Trophoblast cell (in vitro differentiated cells and primary cell): ENCODE measurements around the gene ALDH18A1.

Experiments used
- DNase-seq, 2 donors: peaks; one replicate each; pipeline ENCODE4 v3.0.0-alpha.2; 2016
- H2AFZ ChIP-seq: 2 replicates; pipeline ENCODE4 v1.6.1; 2013; ENCODE audit warnings: low read length, moderate library complexity, mild to moderate bottlenecking; ENCODE audit not compliant: insufficient read depth, poor library complexity
- H2AK5ac ChIP-seq: 2 replicates; pipeline ENCODE4 v1.6.1; 2013; ENCODE audit warnings: mild to moderate bottlenecking, low read length
- H2BK120ac ChIP-seq: 2 replicates; pipeline ENCODE4 v1.6.1; 2013; ENCODE audit warnings: low read length, mild to moderate bottlenecking, moderate library complexity; ENCODE audit not compliant: insufficient read depth, poor library complexity
- H2BK12ac ChIP-seq: 2 replicates; pipeline ENCODE4 v1.6.1; 2013; ENCODE audit warnings: mild to moderate bottlenecking, low read length, moderate library complexity
- H2BK5ac ChIP-seq: 2 replicates; pipeline ENCODE4 v1.6.1; 2013; ENCODE audit warnings: low read length, low read depth, moderate library complexity, mild to moderate bottlenecking; ENCODE audit not compliant: poor library complexity
- H3K14ac ChIP-seq: 2 replicates; pipeline ENCODE4 v1.6.1; 2013; ENCODE audit warnings: mild to moderate bottlenecking, low read length
- H3K18ac ChIP-seq: 2 replicates; pipeline ENCODE4 v1.6.1; 2013; ENCODE audit warnings: mild to moderate bottlenecking, low read length
- H3K23ac ChIP-seq: 2 replicates; pipeline ENCODE4 v1.6.1; 2013; ENCODE audit warnings: low read length
- H3K27ac ChIP-seq: 2 replicates; pipeline ENCODE4 v1.5.1; 2013; ENCODE audit warnings: low read depth, mild to moderate bottlenecking, inconsistent platforms, low read length, moderate library complexity
- H3K27me3 ChIP-seq: 2 replicates; pipeline ENCODE4 v1.6.1; 2013; ENCODE audit warnings: inconsistent platforms, mild to moderate bottlenecking, low read length, moderate library complexity; ENCODE audit not compliant: insufficient read depth
- H3K36me3 ChIP-seq, 2 experiments: 1 replicate in 1 of 2; 2 replicates in 1 of 2; pipeline ENCODE4 v1.6.1; 2013; ENCODE audit warnings: low read length in 2 of 2, mild to moderate bottlenecking in 2 of 2, moderate library complexity in 1 of 2; ENCODE audit not compliant: insufficient read depth in 2 of 2, control insufficient read depth in 1 of 2
- H3K4ac ChIP-seq: 2 replicates; pipeline ENCODE4 v1.6.1; 2013; ENCODE audit warnings: low read depth, mild to moderate bottlenecking, low read length, moderate library complexity
- H3K4me1 ChIP-seq, 2 experiments: 1 replicate in 1 of 2; 2 replicates in 1 of 2; pipeline ENCODE4 v1.6.1; 2013; ENCODE audit warnings: low read length in 2 of 2, mild to moderate bottlenecking in 2 of 2, moderate library complexity in 1 of 2; ENCODE audit not compliant: insufficient read depth in 2 of 2, control insufficient read depth in 1 of 2
- H3K4me2 ChIP-seq: 2 replicates; pipeline ENCODE4 v1.6.1; 2013; ENCODE audit warnings: inconsistent platforms, mild to moderate bottlenecking, low read length, moderate library complexity
- H3K4me3 ChIP-seq: 2 replicates; pipeline ENCODE4 v1.5.1; 2013; ENCODE audit warnings: mild to moderate bottlenecking, low read depth, low read length, inconsistent platforms
- H3K79me1 ChIP-seq: one replicate; pipeline ENCODE4 v1.6.1; 2013; ENCODE audit warnings: low read length
- H3K79me2 ChIP-seq: 2 replicates; pipeline ENCODE4 v1.6.1; 2013; ENCODE audit warnings: low read length, mild to moderate bottlenecking; ENCODE audit not compliant: control insufficient read depth, insufficient read depth, poor library complexity
- H3K9ac ChIP-seq: 2 replicates; pipeline ENCODE4 v1.6.1; 2013; ENCODE audit warnings: mild to moderate bottlenecking, low read length
- H3K9me3 ChIP-seq: 2 replicates; pipeline ENCODE4 v1.6.1; 2013; ENCODE audit warnings: low read depth, mild to moderate bottlenecking, control low read depth, inconsistent platforms, low read length; ENCODE audit not compliant: insufficient read depth
- H4K12ac ChIP-seq: 2 replicates; pipeline ENCODE4 v1.6.1; 2013; ENCODE audit warnings: low read depth, mild to moderate bottlenecking, low read length, moderate library complexity
- H4K8ac ChIP-seq: 2 replicates; pipeline ENCODE4 v1.6.1; 2013; ENCODE audit warnings: low read depth, mild to moderate bottlenecking, low read length, moderate library complexity
- H4K91ac ChIP-seq: one replicate; pipeline ENCODE4 v1.6.1; 2013; ENCODE audit warnings: low read depth, mild to moderate bottlenecking, low read length, moderate library complexity
- WGBS: extraction: QIAGEN DNeasy Blood & Tissue Kit; methylation state at CpG from one replicate; pipeline ENCODE4 v1.1.7; 2013; ENCODE audit warnings: missing lambda C conversion rate; ENCODE audit not compliant: insufficient read length, insufficient coverage; ENCODE audit errors: extremely low coverage; 5-methylcytosine and 5-hydroxymethylcytosine counted together

Gene ALDH18A1

DNA sequence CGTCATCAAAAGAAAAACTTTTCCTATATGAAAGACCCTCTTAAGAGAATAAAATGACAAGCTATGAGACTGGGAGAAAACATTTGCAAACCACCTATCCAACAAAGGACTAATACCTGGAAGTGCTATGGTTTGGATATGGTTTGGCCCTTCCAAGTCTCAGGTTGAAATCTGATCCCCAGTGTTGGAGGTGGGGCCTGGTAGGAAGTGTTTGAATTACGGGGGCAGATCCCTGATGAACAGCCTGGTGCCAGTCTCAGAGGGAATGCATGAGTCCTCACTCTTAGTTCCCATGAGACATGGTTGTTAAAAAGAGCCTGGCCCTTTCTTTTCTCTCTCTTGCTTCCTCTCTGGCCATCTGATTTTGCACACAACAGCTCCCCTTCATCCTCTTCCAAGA, 6.3 kb downstream of the ALDH18A1 start:
- Histone ChIP-seq H2BK12ac (no peak overlapping the region), H3K14ac (no peak overlapping the region), H4K12ac (no peak overlapping the region), H2BK5ac (no peak overlapping the region), H3K79me1 (no peaks in the 10 kb centered on the region), H4K8ac (no peak overlapping the region), H3K4me3 (no peak overlapping the region), H3K27ac (no peak overlapping the region), H3K23ac (no peak overlapping the region), H3K36me3 (peaks cover 26 to 27% of the 10 kb centered on the region in 2 experiments), H3K4me1 (peaks cover 0 to 2% of the 10 kb centered on the region in 2 experiments), H3K18ac (no peak overlapping the region), H3K4me2 (no peak overlapping the region), H2BK120ac (no peak overlapping the region), H3K27me3 (no peaks in the 10 kb centered on the region), H3K9ac (no peak overlapping the region), H2AK5ac (no peak overlapping the region), H2AFZ (no peak overlapping the region), H4K91ac (no peak overlapping the region), H3K9me3 (peaks cover 5% of the 10 kb centered on the region), H3K79me2 (no peaks in the 10 kb centered on the region), H3K4ac (no peak overlapping the region)
- WGBS, result no CpG with 5 or more reads among the region's 2 CpGs
- DNase-seq, result no peak

DNA sequence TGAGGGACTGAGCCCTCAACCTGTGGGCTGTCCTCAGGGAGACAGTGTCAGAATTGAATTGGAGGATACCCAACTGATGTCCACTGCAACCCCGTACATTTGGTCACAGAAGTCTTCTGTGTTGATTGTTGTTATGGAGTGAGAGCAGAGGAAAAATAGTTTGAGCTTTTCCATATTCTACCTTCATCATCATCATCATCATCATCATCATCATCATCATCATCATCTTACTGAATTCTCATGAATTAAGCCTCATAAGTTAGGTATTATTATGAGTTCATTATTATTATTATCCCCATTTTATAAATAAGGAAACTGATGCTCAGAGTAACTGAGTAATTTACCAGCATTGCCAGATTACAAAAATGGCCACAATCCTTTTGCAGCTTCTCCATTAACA, 8.4 kb downstream of the ALDH18A1 start:
- H2BK5ac ChIP-seq, result no peak overlapping the region
- no peak overlapping the region for H2BK12ac ChIP-seq

GRCh38 chr10:95646160-95646559, 10.4 kb downstream of the ALDH18A1 start:
- Histone ChIP-seq H4K8ac (no peak overlapping the region), H2BK120ac (no peak overlapping the region), H3K27ac (no peak overlapping the region), H3K4me3 (no peak overlapping the region), H3K36me3 (peaks cover 25 to 35% of the 10 kb centered on the region in 2 experiments), H3K14ac (no peak overlapping the region), H2BK12ac (no peak overlapping the region), H2BK5ac (no peak overlapping the region), H3K79me2 (no peaks in the 10 kb centered on the region), H3K4ac (no peak overlapping the region), H3K18ac (no peak overlapping the region), H3K27me3 (no peaks in the 10 kb centered on the region), H3K9me3 (peaks cover 3% of the 10 kb centered on the region), H3K4me1 (peaks cover 0 to 2% of the 10 kb centered on the region in 2 experiments), H3K9ac (no peak overlapping the region), H3K79me1 (no peaks in the 10 kb centered on the region), H2AK5ac (no peak overlapping the region), H3K4me2 (no peak overlapping the region), H4K12ac (no peak overlapping the region), H4K91ac (no peak overlapping the region), H2AFZ (no peak overlapping the region), H3K23ac (no peak overlapping the region)
- no peak for DNase-seq
- no CpG with 5 or more reads among the region's 1 CpG for WGBS

More for the DNA sequence above, 8.4 kb downstream of the ALDH18A1 start:
- DNase-seq, result no peak
- no peak overlapping the region for H3K4me3 ChIP-seq
- H2AK5ac ChIP-seq, result no peak overlapping the region
- H3K27me3 ChIP-seq, result no peaks in the 10 kb centered on the region
- H3K79me1 ChIP-seq, result no peaks in the 10 kb centered on the region
- no peak overlapping the region for H4K12ac ChIP-seq
- H3K4me1 ChIP-seq, result peaks cover 0 to 2% of the 10 kb centered on the region in 2 experiments
- no peak overlapping the region for H2AFZ ChIP-seq
- H3K4me2 ChIP-seq, result no peak overlapping the region
- no peak overlapping the region for H4K8ac ChIP-seq
- no peak overlapping the region for H3K23ac ChIP-seq
- WGBS, result no CpG with 5 or more reads among the region's 1 CpG
- H3K79me2 ChIP-seq, result no peaks in the 10 kb centered on the region
- H4K91ac ChIP-seq, result no peak overlapping the region
- no peak overlapping the region for H3K27ac ChIP-seq
- no peak overlapping the region for H3K4ac ChIP-seq
- H3K14ac ChIP-seq, result no peak overlapping the region
- no peak overlapping the region for H3K18ac ChIP-seq
- H3K9ac ChIP-seq, result no peak overlapping the region
- H2BK120ac ChIP-seq, result no peak overlapping the region
- peaks cover 5% of the 10 kb centered on the region for H3K9me3 ChIP-seq
- H3K36me3 ChIP-seq, result peaks cover 26 to 27% of the 10 kb centered on the region in 2 experiments

DNA sequence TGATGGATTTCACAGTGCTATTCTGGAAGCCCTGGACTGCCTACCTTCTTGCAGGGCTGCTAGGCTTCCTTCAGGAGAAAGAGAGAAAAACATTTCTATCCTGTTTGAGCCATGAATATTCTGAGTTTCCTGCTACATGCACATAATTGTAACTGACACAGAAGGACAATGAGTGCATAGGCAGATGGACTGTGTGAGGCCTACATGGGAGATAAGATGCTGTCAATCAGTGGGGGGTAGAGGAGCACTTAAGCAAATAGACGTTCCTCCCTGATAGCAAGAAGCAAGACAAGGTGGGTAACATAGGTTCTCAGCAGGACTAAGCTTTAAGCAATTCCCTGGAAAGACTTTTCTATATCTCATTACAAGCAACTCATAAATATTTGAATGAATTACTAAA, 11.6 kb downstream of the ALDH18A1 start:
- Histone ChIP-seq H3K4ac (no peak overlapping the region), H3K27me3 (no peaks in the 10 kb centered on the region), H2BK5ac (no peak overlapping the region), H4K8ac (no peak overlapping the region), H3K27ac (no peak overlapping the region), H2BK120ac (no peak overlapping the region), H3K23ac (no peak overlapping the region), H2AFZ (no peak overlapping the region), H3K9me3 (peaks cover 3% of the 10 kb centered on the region), H3K4me2 (no peak overlapping the region), H2AK5ac (no peak overlapping the region), H3K4me1 (no peaks in the 10 kb centered on the region), H3K79me2 (no peaks in the 10 kb centered on the region), H3K79me1 (no peaks in the 10 kb centered on the region), H3K9ac (no peak overlapping the region), H4K12ac (no peak overlapping the region), H3K18ac (no peak overlapping the region), H2BK12ac (no peak overlapping the region), H3K36me3 (peaks cover 26 to 44% of the 10 kb centered on the region in 2 experiments), H3K14ac (no peak overlapping the region), H4K91ac (no peak overlapping the region), H3K4me3 (no peak overlapping the region)
- no CpG with 5 or more reads among the region's 1 CpG for WGBS
- DNase-seq, result no peak
